Globus pallidus (tissue), 1 donor: ENCODE data around the gene PIP4K2C.
A peak's percentile ranks its signal among the peaks of the same experiment; 100 is the strongest.
"Not testable (repeated sequence)": the region's sequence is repeated elsewhere in the genome, so short reads cannot be mapped to it uniquely, and the experiment has no call there.

Experiments used
- DNase-seq: peaks from one replicate; pipeline ENCODE4 v3.0.0-alpha.2; 2015; ENCODE audit warnings: low spot score

The PIP4K2C gene

DNA sequence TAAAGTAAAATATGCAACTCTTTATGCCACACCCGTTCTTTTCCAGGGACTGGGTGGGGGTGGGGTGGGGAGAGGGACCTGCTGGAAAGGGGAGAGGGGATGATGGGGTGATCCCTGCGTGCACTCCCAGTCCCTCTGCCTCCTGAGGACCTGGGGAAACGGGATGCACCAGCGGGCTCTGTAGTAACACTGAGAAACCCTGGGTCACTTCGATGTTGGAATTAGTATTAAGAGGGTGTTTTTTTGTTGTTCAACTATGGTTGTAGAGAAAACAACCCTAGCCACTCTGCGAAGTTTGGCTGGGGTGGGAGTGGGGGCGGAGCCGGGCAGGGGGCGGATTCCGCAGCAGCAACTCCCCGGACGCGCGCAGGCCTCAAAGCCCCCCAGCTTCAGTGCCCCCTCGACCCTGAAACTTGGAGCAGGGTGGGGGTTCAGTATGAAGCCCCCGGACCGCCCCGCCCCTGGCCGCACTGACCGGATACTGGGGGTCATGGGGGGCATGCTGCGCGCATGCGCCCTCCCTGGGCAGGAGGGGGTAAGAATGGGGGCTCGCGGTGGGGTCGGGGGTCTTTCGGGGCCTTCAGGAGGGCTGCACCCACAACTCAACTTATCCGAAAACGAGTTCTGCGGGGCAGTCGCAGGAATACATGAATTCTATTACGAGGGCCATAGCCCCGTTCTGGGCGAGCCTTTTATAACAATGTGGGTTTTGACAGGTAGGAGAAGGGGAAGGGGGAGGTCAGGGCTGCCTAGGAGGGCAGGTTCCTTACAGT lies 19.0 kb downstream of the PIP4K2C start:
- DNase-seq, result no peak

DNA sequence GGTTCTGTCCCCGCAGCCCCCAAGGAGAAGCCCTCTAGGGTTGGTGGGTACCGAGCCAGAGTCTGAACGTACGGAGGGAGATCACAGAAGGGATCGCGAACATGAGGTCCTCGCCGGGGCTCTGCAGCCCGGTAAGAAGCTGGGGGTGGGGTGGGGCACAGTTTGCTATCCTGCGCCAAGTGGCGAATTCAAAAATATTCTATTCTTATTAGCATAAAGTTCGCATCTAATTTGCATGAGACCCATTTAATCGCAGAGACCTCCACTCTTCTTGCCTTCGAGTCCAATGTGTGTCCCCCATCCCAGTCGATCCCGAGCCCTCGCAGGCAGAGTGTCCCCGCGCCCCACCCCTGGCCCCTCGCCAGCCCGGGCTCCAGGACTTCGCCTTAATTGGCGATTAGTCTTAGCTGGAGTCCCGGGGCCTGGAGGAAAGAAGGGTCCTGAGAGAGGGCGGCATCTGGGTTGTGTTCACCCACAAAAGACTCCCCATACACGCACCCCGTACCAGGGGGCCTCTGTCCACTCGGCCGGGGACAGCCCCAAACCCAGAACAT lies 19.6 kb downstream of the PIP4K2C start:
- DNase-seq, result no peak

DNA sequence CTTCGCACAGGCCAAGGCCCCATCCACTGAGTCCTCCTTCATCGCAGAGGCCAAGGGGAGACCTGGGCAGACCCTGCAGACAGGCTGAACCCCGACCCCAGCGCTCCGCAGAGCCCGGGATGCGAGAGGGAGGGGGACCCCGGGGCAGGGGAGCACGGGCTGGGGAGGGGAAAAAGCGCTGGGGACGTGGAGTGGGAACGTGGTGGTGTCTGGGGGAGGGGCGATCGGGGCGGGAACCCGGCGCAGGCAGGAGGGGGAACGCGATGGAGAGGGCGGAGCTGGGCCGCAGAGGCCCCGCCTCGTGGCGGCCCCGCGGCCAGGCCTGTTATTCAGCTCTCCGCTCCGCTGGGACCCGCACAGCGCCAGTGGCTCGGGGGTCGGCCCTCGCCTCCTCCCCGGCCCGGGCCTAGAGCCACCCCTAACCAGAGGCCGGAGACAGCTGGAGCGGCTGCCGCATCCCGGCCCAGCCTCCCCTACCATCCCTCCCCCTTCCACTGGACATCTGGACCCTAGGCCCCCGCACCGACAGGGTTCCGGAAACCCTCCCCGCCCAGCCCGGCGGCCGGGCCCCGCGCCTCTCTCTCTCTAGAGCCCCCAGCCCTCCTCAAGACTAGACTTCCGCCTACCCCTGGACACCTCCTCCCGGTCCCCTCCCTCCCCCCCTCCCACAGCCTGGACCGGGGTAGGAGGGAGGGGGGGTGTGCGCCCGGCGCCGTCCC lies 20.3 kb downstream of the PIP4K2C start, which contains the start of gene ARHGEF25:
TSS of gene ARHGEF25 (plus strand) at position 328 of the 719 bp plus-strand sequence. CDS start 460 bp downstream, outside the sequence.
- peak; percentile 49 for DNase-seq

DNA sequence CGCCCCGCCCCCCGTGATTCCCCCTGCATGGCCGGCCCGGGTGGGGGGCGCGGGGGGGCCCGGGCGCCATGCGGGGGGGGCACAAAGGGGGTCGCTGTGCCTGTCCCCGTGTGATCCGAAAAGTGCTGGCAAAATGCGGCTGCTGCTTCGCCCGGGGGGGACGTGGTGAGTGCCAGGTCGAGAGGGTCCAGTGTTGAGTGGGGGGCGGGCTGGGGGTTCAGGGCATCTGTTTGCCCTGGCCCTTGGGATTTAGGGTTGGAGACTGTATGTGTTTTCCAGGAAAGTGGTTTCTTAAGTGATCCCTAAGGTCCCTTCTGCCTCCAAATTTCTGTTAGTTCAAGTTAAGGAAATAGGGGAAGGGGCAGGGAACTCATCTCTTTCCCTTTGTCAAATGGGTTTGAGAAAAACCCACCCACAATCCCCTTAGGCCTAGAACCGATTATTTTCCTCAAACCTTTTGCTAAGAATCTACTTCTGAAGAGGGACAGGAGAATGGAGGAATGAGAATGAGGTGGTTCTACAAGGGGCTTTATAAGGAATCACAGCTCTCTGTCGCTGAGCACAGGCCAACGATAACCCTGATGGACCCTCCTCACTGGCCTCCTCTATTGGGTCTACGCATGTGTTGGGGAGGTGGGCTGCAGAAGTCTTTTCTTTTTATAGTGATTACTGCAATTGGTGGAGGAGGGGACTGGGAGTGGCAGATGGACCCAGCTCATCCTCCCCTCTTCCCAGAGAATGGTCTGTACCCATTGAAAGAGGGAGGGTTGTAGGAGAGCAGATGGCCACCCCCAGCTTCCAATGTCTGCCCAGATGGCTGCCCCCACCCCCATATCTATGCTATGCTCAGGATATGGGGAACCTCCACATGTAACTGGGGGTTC lies 21.1 kb downstream of the PIP4K2C start:
- DNase-seq, result no peak

DNA sequence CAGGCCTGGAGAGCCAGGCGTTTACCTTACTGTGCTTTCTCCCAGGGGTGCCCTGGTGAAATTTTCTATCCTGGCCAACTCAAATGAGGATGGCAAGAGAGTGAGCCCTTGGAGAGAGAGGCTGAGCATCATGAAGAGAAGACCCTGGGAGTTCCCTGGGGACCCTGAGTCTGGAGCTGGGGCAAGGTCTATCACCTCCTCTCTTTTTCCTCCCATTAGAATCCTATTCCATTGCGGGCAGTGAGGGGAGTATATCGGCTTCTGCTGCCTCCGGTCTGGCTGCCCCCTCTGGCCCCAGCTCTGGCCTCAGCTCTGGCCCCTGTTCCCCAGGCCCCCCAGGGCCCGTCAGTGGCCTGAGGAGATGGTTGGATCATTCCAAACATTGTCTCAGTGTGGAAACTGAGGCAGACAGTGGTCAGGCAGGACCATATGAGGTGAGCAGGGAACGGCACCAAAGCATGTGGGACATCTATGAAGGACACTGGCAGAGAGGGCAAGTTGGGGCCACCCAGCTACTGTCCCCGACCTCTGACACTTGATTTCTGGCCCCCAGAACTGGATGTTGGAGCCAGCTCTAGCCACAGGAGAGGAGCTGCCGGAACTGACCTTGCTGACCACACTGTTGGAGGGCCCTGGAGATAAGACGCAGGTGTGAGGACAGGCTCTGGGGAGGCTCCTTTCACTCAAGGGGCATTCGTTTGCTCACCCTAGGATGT lies 21.9 kb downstream of the PIP4K2C start:
- DNase-seq, result no peak

DNA sequence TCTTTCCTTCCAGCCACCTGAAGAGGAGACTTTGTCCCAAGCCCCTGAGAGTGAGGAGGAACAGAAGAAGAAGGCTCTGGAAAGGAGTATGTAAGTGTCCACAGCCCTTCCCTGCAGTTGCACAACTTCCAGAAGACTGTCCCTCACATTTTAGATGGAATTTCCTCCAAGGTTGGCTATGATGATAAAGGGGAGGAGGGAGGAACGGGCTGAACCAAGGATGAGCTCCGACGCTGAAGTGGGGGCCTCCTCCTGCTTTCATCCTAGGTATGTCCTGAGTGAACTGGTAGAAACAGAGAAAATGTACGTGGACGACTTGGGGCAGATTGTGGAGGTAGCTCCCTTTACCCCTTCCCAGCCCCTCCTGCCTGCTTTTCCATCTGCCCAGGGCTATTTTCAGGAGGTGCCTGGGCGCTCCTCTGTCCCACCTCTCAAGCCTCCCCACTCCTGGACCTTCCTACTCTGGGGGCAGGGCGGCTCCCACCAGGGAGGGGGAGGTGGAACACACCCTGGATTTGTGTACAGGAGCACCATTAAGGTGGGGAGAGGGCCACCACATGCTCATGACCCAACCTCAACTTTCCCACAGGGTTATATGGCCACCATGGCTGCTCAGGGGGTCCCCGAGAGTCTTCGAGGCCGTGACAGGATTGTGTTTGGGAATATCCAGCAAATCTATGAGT lies 22.6 kb downstream of the PIP4K2C start:
- no peak for DNase-seq

DNA sequence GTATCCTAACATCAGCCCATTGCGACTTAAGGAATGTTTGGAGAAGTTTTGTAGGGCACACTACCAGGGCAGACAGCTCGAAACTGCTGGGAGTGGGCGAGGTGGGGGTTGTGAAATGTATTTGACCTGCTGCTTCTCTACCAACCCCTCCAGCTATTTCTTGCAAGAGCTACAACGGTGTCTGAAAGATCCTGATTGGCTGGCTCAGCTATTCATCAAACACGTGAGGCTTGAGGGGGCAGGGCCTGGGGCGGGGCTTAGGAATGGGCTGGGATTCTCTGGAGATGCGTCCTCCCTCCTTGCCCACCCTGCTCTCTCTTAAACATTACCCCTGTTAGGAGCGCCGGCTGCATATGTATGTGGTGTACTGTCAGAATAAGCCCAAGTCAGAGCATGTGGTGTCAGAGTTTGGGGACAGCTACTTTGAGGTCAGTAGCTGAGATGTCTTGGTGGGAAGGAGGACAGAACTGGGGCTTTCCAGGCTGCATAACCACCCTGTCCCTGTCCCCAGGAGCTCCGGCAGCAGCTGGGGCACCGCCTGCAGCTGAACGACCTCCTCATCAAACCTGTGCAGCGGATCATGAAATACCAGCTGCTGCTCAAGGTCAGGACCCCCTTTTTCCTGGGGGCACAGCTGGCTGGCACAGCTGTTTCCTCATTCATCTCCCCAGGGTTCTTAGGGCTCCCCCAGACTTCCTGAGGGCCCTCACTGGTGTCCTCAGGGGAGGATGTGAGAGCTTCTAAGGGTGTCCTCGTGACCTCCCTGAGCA lies 23.4 kb downstream of the PIP4K2C start:
- DNase-seq, result no peak

DNA sequence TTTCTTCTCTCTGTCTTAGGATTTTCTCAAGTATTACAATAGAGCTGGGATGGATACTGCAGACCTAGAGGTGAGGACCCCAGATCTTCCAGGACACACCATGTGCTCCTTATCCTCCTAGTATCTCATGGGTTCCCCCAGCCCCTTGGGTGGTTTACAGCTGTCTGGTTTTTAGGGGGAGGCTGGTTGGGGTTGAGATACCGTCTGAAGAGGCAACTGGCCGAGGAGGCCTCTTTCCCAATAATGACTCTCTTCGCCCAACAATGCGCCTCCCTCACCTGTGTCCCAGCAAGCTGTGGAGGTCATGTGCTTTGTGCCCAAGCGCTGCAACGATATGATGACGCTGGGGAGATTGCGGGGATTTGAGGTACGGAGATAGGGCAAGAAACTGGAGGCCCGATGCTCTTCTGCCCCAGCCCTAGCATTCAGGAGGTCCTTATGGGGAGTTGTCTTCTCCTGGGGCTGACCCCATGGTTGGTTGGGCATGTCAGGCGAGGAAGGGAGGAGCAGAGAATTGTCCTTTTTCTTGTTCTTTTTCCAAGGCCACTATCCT lies 24.0 kb downstream of the PIP4K2C start:
- DNase-seq, result no peak

DNA sequence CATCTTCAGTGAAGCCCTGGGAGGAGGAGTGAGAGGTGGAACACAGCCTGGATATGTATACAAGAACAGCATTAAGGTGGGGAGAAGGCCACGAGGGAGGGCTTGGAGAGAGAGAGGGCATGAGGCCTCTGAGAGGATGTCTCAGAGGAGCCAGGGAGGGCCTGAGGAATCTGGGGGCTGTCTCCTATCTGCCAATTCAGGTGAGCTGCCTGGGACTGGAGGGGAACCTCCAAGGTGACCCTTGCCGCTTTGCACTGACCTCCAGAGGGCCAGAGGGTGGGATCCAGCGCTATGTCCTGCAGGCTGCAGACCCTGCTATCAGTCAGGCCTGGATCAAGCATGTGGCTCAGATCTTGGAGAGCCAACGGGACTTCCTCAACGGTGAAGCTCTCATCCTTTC lies 24.6 kb downstream of the PIP4K2C start:
- DNase-seq, result no peak

DNA sequence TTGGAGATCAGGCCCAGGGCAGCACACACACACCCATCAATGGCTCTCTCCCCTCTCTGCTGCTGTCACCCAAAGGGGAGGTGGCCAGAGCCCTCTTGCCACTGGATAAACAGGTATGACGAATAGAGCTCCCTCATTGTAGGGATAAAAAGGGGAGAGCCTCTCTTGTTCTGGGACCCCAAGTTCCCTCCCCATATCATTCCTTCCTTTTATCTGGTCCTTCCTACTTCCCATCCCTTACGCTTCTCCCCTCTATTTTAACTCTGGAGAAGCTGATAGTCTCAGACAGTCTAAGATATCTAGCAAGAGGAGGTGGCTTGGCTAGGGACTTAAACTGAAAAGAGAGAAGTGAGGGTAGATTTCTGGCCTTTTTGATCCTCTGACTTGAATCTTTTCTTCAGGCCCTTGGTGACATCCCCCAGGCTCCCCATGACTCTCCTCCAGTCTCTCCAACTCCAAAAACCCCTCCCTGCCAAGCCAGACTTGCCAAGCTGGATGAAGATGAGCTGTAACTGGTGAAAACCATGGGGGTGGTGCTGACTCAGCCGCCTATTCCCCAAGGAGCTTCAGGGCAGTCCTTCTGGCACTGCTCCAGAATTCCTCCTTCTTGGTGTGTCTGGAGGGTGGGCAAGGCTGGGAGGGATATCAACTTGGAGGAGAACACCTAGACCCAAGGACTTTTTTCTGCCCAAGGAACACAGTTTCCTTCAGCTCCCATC lies 25.6 kb downstream of the PIP4K2C start:
- no peak for DNase-seq

DNA sequence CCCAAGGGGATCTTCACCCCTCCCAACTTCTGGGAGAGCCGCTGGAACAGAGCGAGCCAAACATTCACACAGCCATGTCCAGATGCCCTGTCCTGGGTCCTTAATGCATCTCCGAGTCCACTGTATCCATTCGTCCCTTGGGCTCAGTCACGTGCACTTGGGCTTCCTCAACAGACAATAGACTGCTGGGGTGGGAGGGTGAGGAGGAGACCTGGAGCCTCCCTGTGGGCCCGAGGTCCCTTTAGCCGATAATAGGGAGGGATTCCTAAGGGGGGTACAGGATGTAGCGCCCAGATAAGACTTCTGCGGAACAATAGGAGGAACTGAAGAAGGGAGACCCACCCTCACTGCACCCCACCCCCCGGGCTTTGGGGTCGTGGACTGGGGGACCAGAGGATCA lies 26.9 kb downstream of the PIP4K2C start:
- DNase-seq, result no peak

DNA sequence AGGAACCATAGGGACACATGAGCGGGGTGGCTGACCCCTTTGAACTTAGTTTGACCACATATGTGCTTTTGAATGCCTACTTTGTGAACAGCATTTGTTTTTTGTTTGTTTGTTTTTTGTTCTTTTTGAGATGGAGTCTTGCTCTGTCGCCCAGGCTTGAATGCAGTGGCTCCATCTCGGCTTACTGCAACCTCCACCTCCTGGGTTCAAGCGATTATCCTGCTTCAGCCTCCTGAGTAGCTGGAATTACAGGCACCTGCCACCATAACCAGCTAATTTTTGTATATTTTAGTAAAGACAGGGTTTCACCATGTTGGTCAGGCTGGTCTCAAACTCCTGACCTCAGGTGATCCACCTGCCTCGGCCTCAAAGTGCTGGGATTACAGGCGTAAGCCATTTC lies 27.4 kb downstream of the PIP4K2C start:
- not testable (repeated sequence) for DNase-seq

DNA sequence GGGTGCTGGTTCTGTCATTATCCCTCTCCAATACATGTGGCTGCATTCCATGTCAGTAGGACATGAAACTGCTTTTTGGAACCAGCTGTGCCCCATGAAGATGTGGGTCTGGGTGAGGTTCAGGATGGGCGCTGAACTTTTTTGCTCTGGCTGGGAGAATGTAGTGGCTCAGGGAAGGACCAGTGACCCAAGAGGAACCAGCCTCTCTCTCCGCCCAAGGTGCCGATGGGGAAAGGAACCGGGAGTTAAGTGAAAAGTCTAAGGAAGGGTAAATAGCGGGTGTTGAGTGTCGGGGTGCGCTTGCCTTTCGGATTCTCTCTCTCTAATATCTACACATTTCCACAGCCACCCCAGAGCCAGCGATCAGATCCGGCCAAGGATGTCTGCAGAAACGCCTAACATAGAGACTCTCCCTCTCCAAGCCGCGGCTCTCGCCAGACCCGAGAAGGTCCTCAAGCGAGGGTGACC lies 28.0 kb downstream of the PIP4K2C start:
- DNase-seq, result no peak

DNA sequence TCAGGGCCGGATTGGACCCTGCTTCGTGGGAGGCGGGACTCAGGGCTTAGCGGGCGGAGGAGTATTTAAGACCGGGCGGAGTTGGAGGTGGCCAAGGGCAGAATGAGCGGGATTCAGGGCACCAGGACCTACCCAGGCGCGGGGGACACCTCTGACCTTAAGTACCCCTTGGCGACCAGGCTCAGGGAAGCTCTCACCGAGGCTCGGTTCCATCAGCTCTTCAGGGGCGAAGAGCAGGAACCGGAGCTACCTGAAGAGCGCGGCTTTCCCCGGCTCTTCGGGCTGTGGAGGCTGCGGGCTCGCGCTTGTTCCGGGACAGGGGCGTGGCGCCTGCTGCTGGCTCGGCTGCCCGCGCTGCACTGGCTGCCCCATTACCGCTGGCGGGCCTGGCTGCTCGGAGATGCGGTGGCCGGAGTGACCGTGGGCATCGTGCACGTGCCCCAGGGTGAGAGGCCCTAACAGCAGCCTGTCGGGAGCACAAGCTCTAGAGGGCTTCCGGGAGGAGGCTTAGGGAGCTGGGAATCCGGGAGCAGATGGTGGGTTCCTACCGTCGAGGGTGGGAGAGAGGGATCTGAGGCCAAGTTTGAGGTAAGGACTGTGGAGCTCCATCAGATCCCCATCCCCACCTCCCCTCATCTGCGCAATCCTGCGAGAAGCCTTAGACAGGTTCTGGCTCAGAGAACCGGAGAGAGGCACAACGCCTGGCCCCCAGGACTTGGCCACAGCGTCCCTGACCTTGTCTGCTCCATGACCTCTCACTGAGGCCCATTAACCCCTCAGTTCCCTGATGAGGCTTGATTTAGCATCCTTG lies 28.6 kb downstream of the PIP4K2C start:
- no peak for DNase-seq

DNA sequence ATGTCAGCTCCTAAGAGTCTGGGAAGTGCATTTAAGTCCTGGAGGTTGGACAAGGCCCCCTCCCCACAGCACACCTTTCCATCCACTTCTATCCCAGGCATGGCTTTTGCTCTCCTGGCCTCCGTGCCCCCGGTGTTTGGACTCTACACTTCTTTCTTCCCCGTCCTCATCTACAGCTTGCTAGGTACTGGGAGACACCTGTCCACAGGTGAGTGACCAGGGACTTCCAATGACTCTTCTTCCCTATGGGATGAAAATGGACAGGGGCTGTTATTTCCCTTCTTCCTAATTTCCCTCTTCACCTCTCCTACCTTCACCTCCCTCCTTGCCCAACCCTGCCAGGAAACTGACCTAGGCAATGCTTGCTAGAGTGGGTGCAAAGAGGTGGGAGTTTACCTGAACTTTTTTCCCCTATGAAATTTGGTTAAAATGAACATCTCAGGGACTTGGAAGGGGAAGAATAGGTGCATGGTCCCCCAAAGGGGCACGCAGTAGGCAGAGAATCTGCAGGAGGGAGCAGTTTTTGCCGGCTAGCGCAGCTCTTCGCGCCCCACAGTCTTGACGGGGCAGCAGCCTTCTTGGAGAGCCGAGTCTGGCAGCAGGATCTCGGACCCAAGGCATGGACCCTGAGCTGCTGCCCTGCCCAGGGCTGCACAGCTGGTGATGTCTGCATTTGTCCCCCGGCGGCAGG lies 29.4 kb downstream of the PIP4K2C start:
- no peak for DNase-seq

DNA sequence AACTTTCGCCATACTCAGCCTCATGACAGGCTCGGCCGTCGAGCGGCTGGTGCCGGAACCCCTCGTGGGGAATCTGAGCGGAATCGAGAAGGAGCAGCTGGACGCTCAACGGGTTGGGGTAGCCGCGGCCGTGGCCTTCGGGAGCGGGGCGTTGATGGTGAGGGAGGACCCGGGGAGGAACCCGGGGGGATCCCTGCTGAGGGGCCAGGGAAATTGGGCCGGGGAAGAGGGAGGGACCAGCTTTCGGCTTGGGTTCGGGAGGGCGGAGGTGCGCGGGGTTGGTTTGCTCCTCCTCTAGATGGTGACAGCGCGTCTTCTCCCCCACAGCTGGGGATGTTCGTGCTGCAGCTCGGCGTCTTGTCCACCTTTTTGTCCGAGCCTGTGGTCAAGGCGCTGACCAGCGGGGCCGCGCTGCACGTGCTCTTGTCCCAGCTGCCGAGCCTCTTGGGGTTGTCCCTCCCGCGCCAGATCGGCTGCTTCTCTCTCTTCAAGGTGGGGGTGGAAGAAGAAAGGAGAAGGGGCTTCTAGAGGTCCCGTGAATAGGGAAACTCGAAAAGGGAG lies 30.0 kb downstream of the PIP4K2C start:
- DNase-seq, result no peak
